Gastroesophageal sphincter (tissue), 4 donors: ENCODE data around the gene LRRTM4. TPM values are rescaled to one million over a fixed set of nuclear protein-coding genes. Genes with fewer than 3 reads are reported as not detected.

Experiments
- ATAC-seq: fragments of 150-250 bp; one replicate; pipeline ENCODE4 v1.9.1; 2016; ENCODE audit warnings: mild to moderate bottlenecking, moderate library complexity
- H3K27ac ChIP-seq, 4 donors: fragments of 200-600 bp; sonication (generic) in 3 of 4; 1 replicate in 3 of 4; 2 replicates in 1 of 4; pipeline ENCODE4 v1.5.1; 2016 to 2019
- H3K27me3 ChIP-seq: fragments of 200-600 bp; sonication (generic); one replicate; pipeline ENCODE4 v1.5.1; 2019
- H3K36me3 ChIP-seq, 2 donors: fragments of 200-600 bp; sonication (generic); one replicate each; pipeline ENCODE4 v1.5.1; 2019; ENCODE audit warnings: control low read depth in 1 of 2
- H3K4me1 ChIP-seq, 3 donors: fragments of 200-600 bp; sonication (generic); 1 replicate in 2 of 3; 2 replicates in 1 of 3; pipeline ENCODE4 v1.5.1; 2016 to 2019; ENCODE audit warnings: control low read depth in 2 of 3
- H3K4me3 ChIP-seq, 2 donors: fragments of 200-600 bp; sonication (generic); one replicate each; pipeline ENCODE4 v1.5.1; 2019; ENCODE audit warnings: mild to moderate bottlenecking in 1 of 2, moderate library complexity in 1 of 2
- H3K9me3 ChIP-seq, 3 donors: fragments of 200-600 bp; sonication (generic); one replicate each; pipeline ENCODE4 v1.5.1; 2017 to 2019; ENCODE audit warnings: control low read depth in 2 of 3
- EP300 ChIP-seq: sonication (generic); formaldehyde crosslinking; IDR thresholded peaks from one replicate; pipeline ENCODE4 v1.6.1; 2017; ENCODE audit warnings: antibody characterized with exemption, mild to moderate bottlenecking
- POLR2A ChIP-seq, 2 donors: fragments of 450-650 bp; IDR thresholded peaks; one replicate each; pipeline ENCODE4 v1.6.1; 2017; ENCODE audit warnings: antibody characterized with exemption in 2 of 2, mild to moderate bottlenecking in 2 of 2, moderate library complexity in 1 of 2
- POLR2AphosphoS5 ChIP-seq: sonication (generic); formaldehyde crosslinking; IDR thresholded peaks from one replicate; pipeline ENCODE4 v1.6.1; 2017; ENCODE audit warnings: antibody characterized with exemption
- WGBS, 2 donors: methylation state at CpG; one replicate each; pipeline ENCODE4 v1.1.5; 2018; ENCODE audit warnings: low coverage in 1 of 2; 5-methylcytosine and 5-hydroxymethylcytosine counted together
- total RNA-seq, 4 donors: library from RNA; depleted of rRNA; stranded (reverse); fragments of >200 nt; gene quantifications; one replicate each; pipeline ENCODE4 v1.1.0, GENCODE V29; 2016
- TF ChIP-seq, protein P1 (sequence below), 4 experiments: fragments of 200-600 bp in 2 of 4; fragments of 450-650 bp in 2 of 4; sonication (generic) in 1 of 4; IDR thresholded peaks; one replicate each; pipeline ENCODE4 v1.5.1; 2017 to 2019; ENCODE audit warnings: antibody characterized with exemption in 4 of 4, mild to moderate bottlenecking in 2 of 4, moderate library complexity in 2 of 4

LRRTM4 gene
- total RNA-seq, 4 donors from 2014 or later = 0.12 to 0.30 (median 0.27) TPM; not detected in 1

DNA sequence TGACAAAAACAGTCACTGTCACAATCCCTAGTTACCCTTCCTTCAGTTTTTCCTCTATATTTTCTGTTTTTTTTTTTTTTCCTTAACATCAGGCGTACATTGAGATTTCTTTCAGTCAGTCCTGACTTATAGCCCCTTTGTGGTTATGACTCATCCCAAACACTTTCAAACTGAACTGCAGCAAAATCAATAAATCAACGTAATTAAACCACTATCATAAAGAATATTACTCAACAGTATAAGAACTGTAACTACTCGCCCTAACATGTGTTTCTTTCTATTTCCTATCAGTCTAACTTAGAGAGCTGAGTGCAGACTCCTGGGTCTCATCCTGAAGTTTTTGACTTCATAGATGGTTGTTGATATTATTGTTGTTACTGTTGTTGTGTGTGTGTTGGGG lies 523.5 kb downstream of the LRRTM4 start:
- no peaks in the 10 kb centered on the region for H3K4me1 ChIP-seq
- H3K27me3 ChIP-seq = no peaks in the 10 kb centered on the region
- WGBS, 2 donors = 67 to 91% methylated on average over 3 of the region's 3 CpGs
- H3K36me3 ChIP-seq = no peaks in the 10 kb centered on the region
- no peak overlapping the region for H3K27ac ChIP-seq
- H3K9me3 ChIP-seq = no peaks in the 10 kb centered on the region
- H3K4me3 ChIP-seq = no peak overlapping the region
- no peak for ATAC-seq
- TF ChIP-seq, protein P1, sequence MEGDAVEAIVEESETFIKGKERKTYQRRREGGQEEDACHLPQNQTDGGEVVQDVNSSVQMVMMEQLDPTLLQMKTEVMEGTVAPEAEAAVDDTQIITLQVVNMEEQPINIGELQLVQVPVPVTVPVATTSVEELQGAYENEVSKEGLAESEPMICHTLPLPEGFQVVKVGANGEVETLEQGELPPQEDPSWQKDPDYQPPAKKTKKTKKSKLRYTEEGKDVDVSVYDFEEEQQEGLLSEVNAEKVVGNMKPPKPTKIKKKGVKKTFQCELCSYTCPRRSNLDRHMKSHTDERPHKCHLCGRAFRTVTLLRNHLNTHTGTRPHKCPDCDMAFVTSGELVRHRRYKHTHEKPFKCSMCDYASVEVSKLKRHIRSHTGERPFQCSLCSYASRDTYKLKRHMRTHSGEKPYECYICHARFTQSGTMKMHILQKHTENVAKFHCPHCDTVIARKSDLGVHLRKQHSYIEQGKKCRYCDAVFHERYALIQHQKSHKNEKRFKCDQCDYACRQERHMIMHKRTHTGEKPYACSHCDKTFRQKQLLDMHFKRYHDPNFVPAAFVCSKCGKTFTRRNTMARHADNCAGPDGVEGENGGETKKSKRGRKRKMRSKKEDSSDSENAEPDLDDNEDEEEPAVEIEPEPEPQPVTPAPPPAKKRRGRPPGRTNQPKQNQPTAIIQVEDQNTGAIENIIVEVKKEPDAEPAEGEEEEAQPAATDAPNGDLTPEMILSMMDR (IDR thresholded peaks at IDR 0.05) = no peak
- TF ChIP-seq EP300 = no peak
- no peak for TF ChIP-seq POLR2AphosphoS5
- TF ChIP-seq POLR2A (IDR thresholded peaks at IDR 0.05) = no peak

DNA sequence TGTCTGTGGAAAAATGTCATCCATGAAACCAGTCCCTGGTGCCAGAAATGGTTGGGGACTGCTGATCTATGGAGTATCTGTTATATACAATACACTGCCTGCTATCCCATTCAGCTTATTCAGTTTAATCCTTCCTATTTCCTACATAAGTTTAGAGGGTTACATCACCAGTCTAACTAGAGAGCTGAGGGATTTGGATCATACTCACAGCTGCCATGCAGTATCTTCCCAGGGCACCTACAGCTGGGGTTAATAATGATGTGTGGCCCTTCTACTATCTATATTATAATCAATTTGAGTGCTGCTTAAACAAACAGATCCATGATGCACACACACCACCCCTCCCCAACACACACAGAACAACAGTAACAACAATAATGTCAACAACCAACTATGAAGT lies 524.0 kb downstream of the LRRTM4 start:
- Histone ChIP-seq H3K27ac (no peak overlapping the region), H3K36me3 (no peaks in the 10 kb centered on the region), H3K9me3 (no peaks in the 10 kb centered on the region), H3K27me3 (no peaks in the 10 kb centered on the region), H3K4me1 (no peaks in the 10 kb centered on the region), H3K4me3 (no peak overlapping the region)
- no peak for ATAC-seq
- no peak for TF ChIP-seq EP300
- no peak for TF ChIP-seq POLR2AphosphoS5
- no peak for TF ChIP-seq POLR2A (IDR thresholded peaks at IDR 0.05)
- TF ChIP-seq, protein P1 (IDR thresholded peaks at IDR 0.05) = no peak

DNA sequence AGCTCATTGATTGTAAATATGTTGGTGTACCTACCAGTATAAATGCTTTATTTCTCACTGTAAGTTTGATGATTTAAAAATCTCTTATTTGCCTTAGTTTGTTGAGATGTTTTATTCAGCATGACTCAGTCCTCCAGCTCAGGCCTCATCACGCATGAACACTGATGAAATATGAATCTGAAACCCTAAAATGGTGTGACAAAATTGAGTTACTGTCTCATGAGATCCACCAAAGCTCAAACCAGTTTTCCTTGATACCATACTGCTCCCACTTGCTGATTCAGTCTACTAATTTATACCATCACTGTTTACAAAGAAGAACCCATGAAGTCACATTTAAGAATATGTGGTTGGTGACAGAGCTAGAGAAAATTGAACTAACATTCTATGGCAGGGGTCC lies 524.9 kb downstream of the LRRTM4 start:
- Histone ChIP-seq H3K4me3 (no peak overlapping the region), H3K9me3 (no peaks in the 10 kb centered on the region), H3K27me3 (no peaks in the 10 kb centered on the region), H3K36me3 (no peaks in the 10 kb centered on the region), H3K4me1 (no peaks in the 10 kb centered on the region), H3K27ac (no peak overlapping the region)
- whole genome bisulfite sequencing, 2 donors = 86 to 100% methylated on average over 1 of the region's 1 CpG
- no peak for ATAC-seq
- no peak for TF ChIP-seq EP300
- TF ChIP-seq, protein P1 (IDR thresholded peaks at IDR 0.05) = no peak
- no peak for TF ChIP-seq POLR2AphosphoS5
- TF ChIP-seq POLR2A (IDR thresholded peaks at IDR 0.05) = no peak

DNA sequence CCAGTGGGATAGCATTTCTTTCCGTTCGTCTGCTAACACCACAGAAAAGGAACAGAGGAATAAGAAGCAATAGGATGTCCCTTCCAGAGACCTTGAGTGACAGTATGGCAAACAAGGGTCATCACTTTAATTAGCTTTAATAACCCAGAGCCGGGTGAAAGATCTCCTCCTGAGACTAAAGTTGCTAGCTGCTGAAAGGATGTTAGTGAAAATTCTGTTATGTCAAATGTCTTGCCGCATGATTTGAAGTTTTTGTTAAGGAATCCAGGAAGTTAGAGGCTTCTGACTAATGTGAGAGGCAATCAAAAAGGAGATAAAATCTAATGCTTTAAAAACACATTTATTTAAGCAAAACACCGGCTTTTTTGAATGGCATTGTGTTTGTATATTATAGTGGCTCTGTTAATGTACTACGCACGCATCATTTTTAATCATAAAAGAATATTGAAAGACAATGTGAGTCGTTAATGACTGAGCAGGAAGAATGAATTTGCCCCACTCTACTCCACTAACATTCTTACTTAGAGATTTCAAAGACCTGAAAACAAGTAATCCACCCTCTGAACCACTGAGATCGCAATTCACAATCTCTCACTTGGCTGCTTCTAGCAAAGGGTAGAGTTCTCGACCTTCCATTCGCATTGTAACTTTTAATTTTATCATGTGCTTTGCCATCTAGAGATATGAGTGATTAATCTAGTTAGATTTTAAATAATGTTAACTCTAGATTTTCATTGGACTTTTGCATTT lies 536.6 kb downstream of the LRRTM4 start:
- TF ChIP-seq POLR2AphosphoS5 (no peak), POLR2A (IDR thresholded peaks at IDR 0.05) (no peak), EP300 (no peak)
- TF ChIP-seq, protein P1 (IDR thresholded peaks at IDR 0.05) = no peak
- H3K36me3 ChIP-seq = no peaks in the 10 kb centered on the region
- H3K27me3 ChIP-seq = no peaks in the 10 kb centered on the region
- no peaks in the 10 kb centered on the region for H3K9me3 ChIP-seq
- no peak overlapping the region for H3K4me3 ChIP-seq
- WGBS, 2 donors = 49 to 56% methylated on average over 10 to 11 of the region's 11 CpGs
- H3K27ac ChIP-seq = no peak overlapping the region
- H3K4me1 ChIP-seq = no peaks in the 10 kb centered on the region
- no peak for ATAC-seq

DNA sequence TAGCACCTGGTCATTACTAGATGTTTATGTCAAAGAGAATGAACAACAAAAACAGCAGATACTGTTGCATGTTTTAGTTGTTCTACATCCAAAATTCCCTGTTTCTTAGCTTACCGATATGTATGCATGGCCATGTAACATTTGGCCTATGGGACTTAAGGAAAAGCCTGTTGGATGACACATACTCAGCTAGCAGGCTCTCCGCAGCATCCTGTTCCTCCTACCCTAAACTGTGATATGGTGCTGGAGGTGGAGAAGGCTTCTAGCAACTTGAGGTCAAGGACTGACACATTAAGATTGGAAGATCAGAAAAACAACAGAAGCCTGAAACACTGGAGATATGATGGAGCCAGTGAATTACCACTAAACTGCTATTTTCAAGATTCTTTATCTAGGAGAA lies 537.8 kb downstream of the LRRTM4 start:
- H3K4me3 ChIP-seq = no peak overlapping the region

More for the DNA sequence above, 537.8 kb downstream of the LRRTM4 start:
- TF ChIP-seq EP300 (no peak), POLR2AphosphoS5 (no peak), POLR2A (IDR thresholded peaks at IDR 0.05) (no peak)
- TF ChIP-seq, protein P1 (IDR thresholded peaks at IDR 0.05) = no peak
- H3K4me1 ChIP-seq = no peaks in the 10 kb centered on the region
- no peak for ATAC-seq
- H3K27me3 ChIP-seq = no peaks in the 10 kb centered on the region
- H3K36me3 ChIP-seq = no peaks in the 10 kb centered on the region
- H3K27ac ChIP-seq = no peak overlapping the region
- no peaks in the 10 kb centered on the region for H3K9me3 ChIP-seq
- 90 to 95% methylated on average over 2 of the region's 2 CpGs for WGBS, 2 donors
